ENCODE data around the gene CCDC70.
"Not testable (repeated sequence)": the region's sequence is repeated elsewhere in the genome, so short reads cannot be mapped to it uniquely, and the experiment has no call there.

Gene CCDC70

DNA sequence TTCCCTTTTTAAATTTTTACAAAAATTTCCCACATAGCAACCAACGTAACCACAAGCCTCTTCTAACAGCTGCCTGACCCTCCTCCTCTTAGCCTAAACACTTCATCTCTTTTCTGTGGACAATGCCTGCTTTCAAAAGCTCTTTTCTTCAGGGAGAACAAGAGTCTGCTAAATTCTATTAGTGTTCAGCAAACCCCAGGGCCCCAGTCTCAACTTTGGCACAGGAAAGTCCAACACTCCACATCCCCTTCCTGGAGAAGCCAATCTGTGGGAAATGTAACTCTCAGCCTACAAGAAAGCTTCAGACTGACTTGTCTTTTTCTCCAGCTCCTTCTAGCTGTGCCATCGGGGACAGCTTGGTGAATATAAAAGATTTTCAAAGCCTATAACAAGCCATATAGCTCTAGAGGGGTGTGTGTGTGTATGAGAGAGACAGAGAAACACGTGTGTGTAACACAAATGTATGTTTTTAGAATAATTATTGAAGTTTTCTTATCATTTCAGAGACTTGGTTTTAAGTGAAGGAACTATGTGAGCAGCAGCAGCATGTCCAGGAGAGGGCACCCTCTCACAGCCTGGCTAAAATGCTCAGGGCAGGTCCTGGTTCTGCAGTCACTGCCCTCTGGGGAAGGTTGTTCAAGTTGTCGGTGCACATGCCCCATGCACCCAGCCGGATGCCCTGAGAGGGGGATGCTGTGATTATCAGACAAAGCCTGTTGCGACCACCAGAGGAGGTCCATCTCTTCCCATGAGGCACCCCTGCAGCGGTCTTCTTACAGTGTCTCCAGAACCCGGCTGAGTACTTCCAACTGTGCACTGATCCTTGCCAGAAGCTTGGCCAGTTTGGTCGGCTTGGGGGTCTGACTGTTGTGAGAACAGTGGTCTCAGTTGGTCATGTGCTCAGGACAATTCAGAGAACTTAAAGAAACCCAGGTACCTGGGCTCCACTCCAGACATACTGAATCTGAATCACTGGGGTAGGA lies 34.4 kb downstream of the CCDC70 start:
- H3K4me1 ChIP-seq (ENCODE audit: insufficient read depth, low read length): no peaks in the 10 kb centered on the region
- H3K9ac ChIP-seq (ENCODE audit: low read length): no peak overlapping the region
- H3K4me3 ChIP-seq (ENCODE audit: low read depth in 1 of 2, low read length in 2 of 2): no peak overlapping the region
- no peaks in the 10 kb centered on the region for H3K9me3 ChIP-seq (ENCODE audit: low read length)
- no peaks in the 10 kb centered on the region for H3K27me3 ChIP-seq (ENCODE audit: control insufficient read depth in 1 of 2, insufficient read depth in 2 of 2, low read length in 2 of 2)
- H3K27ac ChIP-seq (ENCODE audit: low read depth, low read length): no peak overlapping the region
- no peaks in the 10 kb centered on the region for H3K36me3 ChIP-seq (ENCODE audit: insufficient read depth, low read length)

DNA sequence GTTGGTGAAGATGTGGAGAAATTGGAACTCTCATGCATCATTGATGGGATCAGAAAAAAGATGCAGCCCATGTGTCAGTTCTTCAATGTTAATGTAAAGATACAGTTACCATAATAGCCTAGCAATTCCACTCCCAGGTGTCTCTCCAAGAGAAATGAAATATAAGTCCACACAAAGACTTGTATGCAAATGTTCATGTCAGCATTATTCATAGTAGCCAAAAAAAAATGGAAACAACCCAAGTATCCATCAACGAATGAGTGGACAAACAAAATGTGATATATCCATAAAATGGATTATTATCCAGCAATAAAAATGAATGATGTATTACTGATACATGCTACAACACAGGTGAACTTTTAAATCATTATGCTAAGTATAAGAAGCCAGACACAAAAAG lies 38.7 kb downstream of the CCDC70 start:
- Histone ChIP-seq H3K4me3 (ENCODE audit: low read depth in 1 of 2, low read length in 2 of 2) (no peak overlapping the region), H3K36me3 (ENCODE audit: insufficient read depth, low read length) (no peaks in the 10 kb centered on the region), H3K27ac (ENCODE audit: low read depth, low read length) (no peak overlapping the region), H3K9me3 (ENCODE audit: low read length) (no peaks in the 10 kb centered on the region), H3K27me3 (ENCODE audit: control insufficient read depth in 1 of 2, insufficient read depth in 2 of 2, low read length in 2 of 2) (no peaks in the 10 kb centered on the region), H3K9ac (ENCODE audit: low read length) (no peak overlapping the region), H3K4me1 (ENCODE audit: insufficient read depth, low read length) (no peaks in the 10 kb centered on the region)

DNA sequence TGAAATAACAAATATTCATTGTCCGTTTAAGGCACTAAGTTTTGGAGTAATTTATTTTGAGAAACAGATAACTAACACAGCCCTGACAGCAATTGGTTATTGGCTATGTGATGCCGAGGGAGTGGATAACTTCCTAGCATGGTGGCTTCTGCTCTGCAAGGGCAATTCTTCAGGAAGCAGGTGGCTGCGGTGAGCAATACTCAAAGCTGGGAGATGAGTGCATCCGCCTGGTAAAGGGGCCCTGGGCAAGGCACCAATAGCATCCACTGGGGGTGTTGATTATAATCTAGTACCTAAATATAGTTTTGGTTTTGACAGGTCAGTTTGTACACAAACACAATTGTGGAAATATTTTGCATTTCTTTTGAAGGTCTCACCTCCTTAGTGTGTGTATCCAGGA lies 41.0 kb downstream of the CCDC70 start:
- no peaks in the 10 kb centered on the region for H3K9me3 ChIP-seq (ENCODE audit: low read length)
- H3K4me1 ChIP-seq (ENCODE audit: insufficient read depth, low read length): peaks cover 4% of the 10 kb centered on the region

GRCh38 chr13:51905787-51906186 lies 44.0 kb downstream of the CCDC70 start:
- no peak overlapping the region for H3K4me3 ChIP-seq (ENCODE audit: low read depth in 1 of 2, low read length in 2 of 2)
- peaks cover 4% of the 10 kb centered on the region for H3K4me1 ChIP-seq (ENCODE audit: insufficient read depth, low read length)
- no peaks in the 10 kb centered on the region for H3K27me3 ChIP-seq (ENCODE audit: control insufficient read depth in 1 of 2, insufficient read depth in 2 of 2, low read length in 2 of 2)
- H3K27ac ChIP-seq (ENCODE audit: low read depth, low read length): no peak overlapping the region
- H3K9me3 ChIP-seq (ENCODE audit: low read length): no peaks in the 10 kb centered on the region
- no peak overlapping the region for H3K9ac ChIP-seq (ENCODE audit: low read length)
- H3K36me3 ChIP-seq (ENCODE audit: insufficient read depth, low read length): no peaks in the 10 kb centered on the region

More for the DNA sequence above, 41.0 kb downstream of the CCDC70 start:
- Histone ChIP-seq H3K9ac (ENCODE audit: low read length) (no peak overlapping the region), H3K4me3 (ENCODE audit: low read depth in 1 of 2, low read length in 2 of 2) (no peak overlapping the region), H3K27ac (ENCODE audit: low read depth, low read length) (no peak overlapping the region), H3K36me3 (ENCODE audit: insufficient read depth, low read length) (no peaks in the 10 kb centered on the region), H3K27me3 (ENCODE audit: control insufficient read depth in 1 of 2, insufficient read depth in 2 of 2, low read length in 2 of 2) (no peaks in the 10 kb centered on the region)

- Histone ChIP-seq H3K27ac (ENCODE audit: low read depth, low read length) (no peak overlapping the region), H3K4me3 (ENCODE audit: low read depth in 1 of 2, low read length in 2 of 2) (no peak overlapping the region), H3K9me3 (ENCODE audit: low read length) (no peaks in the 10 kb centered on the region), H3K9ac (ENCODE audit: low read length) (no peak overlapping the region), H3K36me3 (ENCODE audit: insufficient read depth, low read length) (no peaks in the 10 kb centered on the region), H3K4me1 (ENCODE audit: insufficient read depth, low read length) (peaks cover 4% of the 10 kb centered on the region), H3K27me3 (ENCODE audit: control insufficient read depth in 1 of 2, insufficient read depth in 2 of 2, low read length in 2 of 2) (no peaks in the 10 kb centered on the region)
These were observed 44.8 kb downstream of the CCDC70 start for GRCh38 chr13:51906581-51906980.

DNA sequence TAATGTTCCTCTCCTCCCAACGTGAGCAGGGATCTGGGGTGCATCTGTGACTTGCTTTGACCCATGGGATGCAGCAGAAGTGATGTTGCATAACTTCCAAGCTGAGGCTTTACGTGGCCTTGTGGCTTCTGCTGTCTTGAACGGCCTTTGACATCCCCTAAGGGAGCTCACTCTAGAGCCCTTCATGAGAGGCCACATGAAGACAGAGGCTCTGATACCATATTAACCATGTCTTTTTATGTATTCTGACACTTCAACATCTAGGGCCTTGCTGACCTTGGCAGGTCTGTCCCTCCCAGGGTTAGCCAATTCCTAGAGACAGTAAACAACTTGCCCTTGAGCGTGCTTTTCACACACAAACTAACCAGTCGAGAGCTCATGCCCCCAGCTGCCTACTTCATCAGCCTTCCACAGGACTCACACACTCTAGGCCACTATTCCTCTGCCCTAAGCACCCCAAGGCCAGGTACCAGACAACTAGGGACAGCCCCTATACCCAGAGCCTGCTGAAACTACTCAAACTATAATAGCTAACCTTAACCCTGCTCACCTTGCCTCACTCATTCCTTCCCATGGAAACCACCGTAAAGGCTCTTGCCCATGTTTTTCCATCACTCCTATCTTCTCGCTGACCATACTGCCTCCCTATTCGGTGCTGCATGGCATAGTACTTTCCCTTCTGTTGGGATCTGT lies 45.4 kb downstream of the CCDC70 start:
- H3K4me3 ChIP-seq (ENCODE audit: low read depth in 1 of 2, low read length in 2 of 2): no peak overlapping the region
- H3K4me1 ChIP-seq (ENCODE audit: insufficient read depth, low read length): peaks cover 4% of the 10 kb centered on the region
- H3K27ac ChIP-seq (ENCODE audit: low read depth, low read length): no peak overlapping the region
- no peaks in the 10 kb centered on the region for H3K36me3 ChIP-seq (ENCODE audit: insufficient read depth, low read length)
- no peaks in the 10 kb centered on the region for H3K27me3 ChIP-seq (ENCODE audit: control insufficient read depth in 1 of 2, insufficient read depth in 2 of 2, low read length in 2 of 2)
- no peak overlapping the region for H3K9ac ChIP-seq (ENCODE audit: low read length)
- no peaks in the 10 kb centered on the region for H3K9me3 ChIP-seq (ENCODE audit: low read length)

- not testable (repeated sequence) for H3K4me1 ChIP-seq (ENCODE audit: insufficient read depth, low read length); H3K9me3 ChIP-seq (ENCODE audit: low read length)
These were observed 47.5 kb downstream of the CCDC70 start for GRCh38 chr13:51909265-51909664.

DNA sequence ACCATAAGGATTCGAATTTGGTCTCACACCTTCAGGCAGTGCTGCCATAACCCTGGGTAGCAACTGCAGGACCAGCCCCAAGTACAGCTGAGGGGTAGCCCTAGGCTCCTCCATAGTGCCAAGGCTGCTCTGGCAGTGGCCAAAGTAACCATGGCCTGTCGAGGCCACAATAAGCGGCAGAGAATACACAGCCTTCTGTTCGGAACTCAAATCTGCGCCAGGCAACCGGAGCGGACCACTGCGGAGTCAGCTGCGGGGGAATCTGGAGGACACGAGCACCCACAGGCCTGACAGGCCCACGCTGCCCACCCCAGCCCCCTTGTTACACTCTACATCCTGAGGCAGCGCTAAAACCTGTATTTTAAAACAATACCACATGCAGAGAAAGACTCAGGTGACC lies 48.7 kb downstream of the CCDC70 start:
- Histone ChIP-seq H3K9me3 (ENCODE audit: low read length) (no peaks in the 10 kb centered on the region), H3K27ac (ENCODE audit: low read depth, low read length) (no peak overlapping the region), H3K36me3 (ENCODE audit: insufficient read depth, low read length) (no peaks in the 10 kb centered on the region), H3K4me1 (ENCODE audit: insufficient read depth, low read length) (peaks cover 4% of the 10 kb centered on the region), H3K9ac (ENCODE audit: low read length) (no peak overlapping the region), H3K27me3 (ENCODE audit: control insufficient read depth in 1 of 2, insufficient read depth in 2 of 2, low read length in 2 of 2) (no peaks in the 10 kb centered on the region), H3K4me3 (ENCODE audit: low read depth in 1 of 2, low read length in 2 of 2) (no peak overlapping the region)

More at GRCh38 chr13:51909265-51909664, 47.5 kb downstream of the CCDC70 start:
- H3K36me3 ChIP-seq (ENCODE audit: insufficient read depth, low read length); H3K27ac ChIP-seq (ENCODE audit: low read depth, low read length); H3K27me3 ChIP-seq (ENCODE audit: control insufficient read depth in 1 of 2, insufficient read depth in 2 of 2, low read length in 2 of 2); H3K4me3 ChIP-seq (ENCODE audit: low read depth in 1 of 2, low read length in 2 of 2); H3K9ac ChIP-seq (ENCODE audit: low read length): not testable (repeated sequence)

GRCh38 chr13:51912091-51912490 lies 50.3 kb downstream of the CCDC70 start:
- no peak overlapping the region for H3K9ac ChIP-seq (ENCODE audit: low read length)
- H3K36me3 ChIP-seq (ENCODE audit: insufficient read depth, low read length): no peaks in the 10 kb centered on the region
- H3K27me3 ChIP-seq (ENCODE audit: control insufficient read depth in 1 of 2, insufficient read depth in 2 of 2, low read length in 2 of 2): no peaks in the 10 kb centered on the region
- H3K4me3 ChIP-seq (ENCODE audit: low read depth in 1 of 2, low read length in 2 of 2): no peak overlapping the region
- H3K27ac ChIP-seq (ENCODE audit: low read depth, low read length): no peak overlapping the region
- H3K9me3 ChIP-seq (ENCODE audit: low read length): no peaks in the 10 kb centered on the region
- H3K4me1 ChIP-seq (ENCODE audit: insufficient read depth, low read length): no peaks in the 10 kb centered on the region

- Histone ChIP-seq H3K36me3 (ENCODE audit: insufficient read depth, low read length) (no peaks in the 10 kb centered on the region), H3K9ac (ENCODE audit: low read length) (no peak overlapping the region), H3K27me3 (ENCODE audit: control insufficient read depth in 1 of 2, insufficient read depth in 2 of 2, low read length in 2 of 2) (no peaks in the 10 kb centered on the region), H3K4me1 (ENCODE audit: insufficient read depth, low read length) (no peaks in the 10 kb centered on the region), H3K27ac (ENCODE audit: low read depth, low read length) (no peak overlapping the region), H3K4me3 (ENCODE audit: low read depth in 1 of 2, low read length in 2 of 2) (no peak overlapping the region), H3K9me3 (ENCODE audit: low read length) (no peaks in the 10 kb centered on the region)
These were observed 50.9 kb downstream of the CCDC70 start for GRCh38 chr13:51912511-51913225.

DNA sequence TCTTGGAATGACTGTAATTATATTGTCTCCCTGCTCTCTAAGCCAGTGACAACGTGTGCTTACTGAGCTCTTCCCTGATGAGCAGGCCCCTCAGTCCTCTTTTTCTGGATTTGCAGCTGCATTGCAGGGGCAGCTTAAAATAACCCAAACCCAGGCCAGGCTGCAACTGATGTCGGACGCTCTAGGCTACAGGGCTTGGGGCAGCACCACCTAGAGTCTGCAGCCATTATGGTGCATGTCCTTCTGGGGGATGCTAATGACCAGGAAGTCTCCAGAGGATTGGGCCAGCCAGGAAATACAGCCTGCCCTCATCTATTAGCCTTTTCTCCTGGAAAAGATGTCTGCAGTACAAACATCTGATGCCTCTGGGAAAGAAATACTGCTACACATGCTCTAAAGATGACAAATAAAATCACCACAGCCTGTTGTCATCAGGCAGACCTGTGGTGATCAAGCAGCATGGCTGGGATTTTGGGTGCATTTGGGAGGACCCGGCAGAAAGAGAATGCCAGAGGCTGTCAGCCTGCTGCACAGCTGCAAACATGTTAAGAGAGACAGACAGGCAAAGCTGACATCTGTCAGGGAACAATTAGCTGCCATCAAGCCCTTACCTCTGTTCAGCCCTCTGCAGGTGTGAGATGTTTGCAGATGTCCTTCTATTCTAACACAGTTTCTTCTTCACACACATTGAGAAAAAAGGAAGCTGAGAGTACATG lies 51.8 kb downstream of the CCDC70 start:
- H3K4me3 ChIP-seq (ENCODE audit: low read depth in 1 of 2, low read length in 2 of 2): no peak overlapping the region
- H3K9me3 ChIP-seq (ENCODE audit: low read length): no peaks in the 10 kb centered on the region
- H3K27me3 ChIP-seq (ENCODE audit: control insufficient read depth in 1 of 2, insufficient read depth in 2 of 2, low read length in 2 of 2): no peaks in the 10 kb centered on the region
- H3K4me1 ChIP-seq (ENCODE audit: insufficient read depth, low read length): no peaks in the 10 kb centered on the region
- H3K36me3 ChIP-seq (ENCODE audit: insufficient read depth, low read length): no peaks in the 10 kb centered on the region
- no peak overlapping the region for H3K27ac ChIP-seq (ENCODE audit: low read depth, low read length)
- H3K9ac ChIP-seq (ENCODE audit: low read length): no peak overlapping the region
